A673 (cell line): ENCODE measurements around the gene KLK15. TPM values are rescaled to one million over a fixed set of nuclear protein-coding genes. Genes with fewer than 3 reads are reported as not detected.

Experiments used
- BruUV-seq: library from RNA; stranded (reverse); fragments of 400-500 nt; replicated peaks from 2 replicates; lab custom pipeline; 2021; lab: Mats Ljungman, UMichigan
- CTCF ChIA-PET: fragments of 300-600 bp; sonication (Branson Sonifier 250); formaldehyde crosslinking; loops from one replicate; lab custom pipeline; 2022; ENCODE audit warnings: antibody characterized with exemption; lab: Charles Lee
- POLR2A ChIA-PET: fragments of 300-600 bp; sonication (Branson Sonifier 250); formaldehyde crosslinking; loops from one replicate; lab custom pipeline; 2022; ENCODE audit warnings: antibody characterized with exemption; ENCODE audit not compliant: low non-redundant PET; lab: Charles Lee
- DNase-seq: peaks from one replicate; pipeline ENCODE4 v3.0.0-alpha.2; 2015; ENCODE audit warnings: low spot score
- H3K27ac ChIP-seq: fragments of 200-600 bp; sonication (generic); 2 replicates; pipeline ENCODE4 v1.5.1; 2016; ENCODE audit warnings: mixed run types, low read depth, mild to moderate bottlenecking, mixed read lengths, antibody characterized with exemption, low read length; ENCODE audit not compliant: poor library complexity, severe bottlenecking
- H3K27me3 ChIP-seq: fragments of 200-600 bp; sonication (generic); replicated peaks from 2 replicates; pipeline ENCODE4 v1.6.1; 2017; ENCODE audit warnings: mixed run types, low read depth, mild to moderate bottlenecking, mixed read lengths, antibody characterized with exemption, low read length; ENCODE audit not compliant: insufficient read depth, poor library complexity
- H3K36me3 ChIP-seq: fragments of 200-600 bp; sonication (generic); 2 replicates; pipeline ENCODE4 v1.6.1; 2016; ENCODE audit warnings: mixed run types, mild to moderate bottlenecking, mixed read lengths, antibody characterized with exemption, low read length; ENCODE audit not compliant: insufficient read depth, poor library complexity, severe bottlenecking
- H3K4me1 ChIP-seq: fragments of 200-600 bp; sonication (generic); 2 replicates; pipeline ENCODE4 v1.6.1; 2017; ENCODE audit warnings: mixed run types, mild to moderate bottlenecking, mixed read lengths, antibody characterized with exemption, low read length; ENCODE audit not compliant: insufficient read depth, poor library complexity, severe bottlenecking
- H3K4me3 ChIP-seq: fragments of 200-600 bp; sonication (generic); 2 replicates; pipeline ENCODE4 v1.5.1; 2016; ENCODE audit warnings: low read depth, mixed run types, mild to moderate bottlenecking, mixed read lengths, low read length; ENCODE audit not compliant: poor library complexity, severe bottlenecking
- H3K9me3 ChIP-seq: fragments of 200-600 bp; sonication (generic); 2 replicates; pipeline ENCODE4 v1.6.1; 2016; ENCODE audit warnings: mixed run types, low read depth, mild to moderate bottlenecking, mixed read lengths, antibody characterized with exemption, low read length; ENCODE audit not compliant: poor library complexity, severe bottlenecking
- EZH2 ChIP-seq: fragments of 200-600 bp; sonication (generic); IDR thresholded peaks from 2 replicates; pipeline ENCODE4 v1.6.1; 2017; ENCODE audit warnings: borderline replicate concordance, low read depth, mild to moderate bottlenecking, mixed read lengths, antibody characterized with exemption, low read length; ENCODE audit not compliant: poor library complexity, severe bottlenecking
- intact Hi-C: fragments of 100-400 bp; cut with micrococcal nuclease; formaldehyde crosslinking; loops from one replicate; pipeline ENCODE4 v1.10.0; 2022; ENCODE audit not compliant: unreplicated experiment
- total RNA-seq: library from RNA; stranded (reverse); gene quantifications from 2 replicates; pipeline ENCODE4 v1.2.3, GENCODE V29; 2021
- TF ChIP-seq, protein P1 (sequence below): fragments of 300-800, 200-600 bp; sonication (generic); conservative IDR thresholded peaks from 2 replicates; pipeline ENCODE4 v1.5.1; 2017; ENCODE audit warnings: low read depth, mild to moderate bottlenecking, antibody characterized with exemption, low read length, moderate library complexity, mixed read lengths

KLK15 gene
- total RNA-seq, 1 experiment from 2014 or later: not detected

DNA sequence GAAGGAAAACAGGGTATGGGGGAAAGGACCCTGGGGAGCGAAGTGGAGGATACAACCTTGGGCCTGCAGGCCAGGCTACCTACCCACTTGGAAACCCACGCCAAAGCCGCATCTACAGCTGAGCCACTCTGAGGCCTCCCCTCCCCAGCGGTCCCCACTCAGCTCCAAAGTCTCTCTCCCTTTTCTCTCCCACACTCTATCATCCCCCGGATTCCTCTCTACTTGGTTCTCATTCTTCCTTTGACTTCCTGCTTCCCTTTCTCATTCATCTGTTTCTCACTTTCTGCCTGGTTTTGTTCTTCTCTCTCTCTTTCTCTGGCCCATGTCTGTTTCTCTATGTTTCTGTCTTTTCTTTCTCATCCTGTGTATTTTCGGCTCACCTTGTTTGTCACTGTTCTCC is 24.0 kb upstream of the KLK15 start:
- CTCF ChIA-PET: no interaction called here
- BruUV-seq: no TSS peak
- no peaks in the 10 kb centered on the region for H3K9me3 ChIP-seq

DNA sequence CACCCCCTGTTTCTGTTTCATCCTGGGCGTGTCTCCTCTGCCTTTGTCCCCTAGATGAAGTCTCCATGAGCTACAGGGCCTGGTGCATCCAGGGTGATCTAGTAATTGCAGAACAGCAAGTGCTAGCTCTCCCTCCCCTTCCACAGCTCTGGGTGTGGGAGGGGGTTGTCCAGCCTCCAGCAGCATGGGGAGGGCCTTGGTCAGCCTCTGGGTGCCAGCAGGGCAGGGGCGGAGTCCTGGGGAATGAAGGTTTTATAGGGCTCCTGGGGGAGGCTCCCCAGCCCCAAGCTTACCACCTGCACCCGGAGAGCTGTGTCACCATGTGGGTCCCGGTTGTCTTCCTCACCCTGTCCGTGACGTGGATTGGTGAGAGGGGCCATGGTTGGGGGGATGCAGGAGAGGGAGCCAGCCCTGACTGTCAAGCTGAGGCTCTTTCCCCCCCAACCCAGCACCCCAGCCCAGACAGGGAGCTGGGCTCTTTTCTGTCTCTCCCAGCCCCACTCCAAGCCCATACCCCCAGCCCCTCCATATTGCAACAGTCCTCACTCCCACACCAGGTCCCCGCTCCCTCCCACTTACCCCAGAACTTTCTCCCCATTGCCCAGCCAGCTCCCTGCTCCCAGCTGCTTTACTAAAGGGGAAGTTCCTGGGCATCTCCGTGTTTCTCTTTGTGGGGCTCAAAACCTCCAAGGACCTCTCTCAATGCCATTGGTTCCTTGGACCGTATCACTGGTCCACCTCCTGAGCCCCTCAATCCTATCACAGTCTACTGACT is 21.4 kb upstream of the KLK15 start, which contains the start of gene KLK3:
TSS of gene KLK3 (plus strand) at position 280 of the 775 bp plus-strand sequence. CDS start at position 321, 41 bp downstream.
- no peak within 1 kb of the TSS for H3K27ac ChIP-seq
- TF ChIP-seq EZH2: no peak
- TF ChIP-seq, protein P1, sequence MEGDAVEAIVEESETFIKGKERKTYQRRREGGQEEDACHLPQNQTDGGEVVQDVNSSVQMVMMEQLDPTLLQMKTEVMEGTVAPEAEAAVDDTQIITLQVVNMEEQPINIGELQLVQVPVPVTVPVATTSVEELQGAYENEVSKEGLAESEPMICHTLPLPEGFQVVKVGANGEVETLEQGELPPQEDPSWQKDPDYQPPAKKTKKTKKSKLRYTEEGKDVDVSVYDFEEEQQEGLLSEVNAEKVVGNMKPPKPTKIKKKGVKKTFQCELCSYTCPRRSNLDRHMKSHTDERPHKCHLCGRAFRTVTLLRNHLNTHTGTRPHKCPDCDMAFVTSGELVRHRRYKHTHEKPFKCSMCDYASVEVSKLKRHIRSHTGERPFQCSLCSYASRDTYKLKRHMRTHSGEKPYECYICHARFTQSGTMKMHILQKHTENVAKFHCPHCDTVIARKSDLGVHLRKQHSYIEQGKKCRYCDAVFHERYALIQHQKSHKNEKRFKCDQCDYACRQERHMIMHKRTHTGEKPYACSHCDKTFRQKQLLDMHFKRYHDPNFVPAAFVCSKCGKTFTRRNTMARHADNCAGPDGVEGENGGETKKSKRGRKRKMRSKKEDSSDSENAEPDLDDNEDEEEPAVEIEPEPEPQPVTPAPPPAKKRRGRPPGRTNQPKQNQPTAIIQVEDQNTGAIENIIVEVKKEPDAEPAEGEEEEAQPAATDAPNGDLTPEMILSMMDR: no peak
- H3K27me3 ChIP-seq: peaks cover 43% of the 10 kb centered on the region
- DNase-seq: no peak
- CTCF ChIA-PET: no interaction called here
- no peaks in the 10 kb centered on the region for H3K36me3 ChIP-seq
- H3K4me1 ChIP-seq: no peaks in the 10 kb centered on the region
- BruUV-seq: no TSS peak
- POLR2A ChIA-PET: interaction anchor here (0.6 kb wide), 1 partner anchor 330 kb away, joined by 4 read pairs; no protein-coding TSS in a partner anchor
- no peaks in the 10 kb centered on the region for H3K9me3 ChIP-seq
- H3K4me3 ChIP-seq: no peak within 1 kb of the TSS
- intact Hi-C loops: no loop called here

More for the DNA sequence above, 24.0 kb upstream of the KLK15 start:
- intact Hi-C loops: no loop called here
- no peak for TF ChIP-seq EZH2
- TF ChIP-seq, protein P1: no peak
- no peaks in the 10 kb centered on the region for H3K36me3 ChIP-seq
- no peak overlapping the region for H3K27ac ChIP-seq
- no peaks in the 10 kb centered on the region for H3K4me1 ChIP-seq
- no peak for DNase-seq
- peaks cover 55% of the 10 kb centered on the region for H3K27me3 ChIP-seq
- H3K4me3 ChIP-seq: no peak overlapping the region
- POLR2A ChIA-PET: no interaction called here

DNA sequence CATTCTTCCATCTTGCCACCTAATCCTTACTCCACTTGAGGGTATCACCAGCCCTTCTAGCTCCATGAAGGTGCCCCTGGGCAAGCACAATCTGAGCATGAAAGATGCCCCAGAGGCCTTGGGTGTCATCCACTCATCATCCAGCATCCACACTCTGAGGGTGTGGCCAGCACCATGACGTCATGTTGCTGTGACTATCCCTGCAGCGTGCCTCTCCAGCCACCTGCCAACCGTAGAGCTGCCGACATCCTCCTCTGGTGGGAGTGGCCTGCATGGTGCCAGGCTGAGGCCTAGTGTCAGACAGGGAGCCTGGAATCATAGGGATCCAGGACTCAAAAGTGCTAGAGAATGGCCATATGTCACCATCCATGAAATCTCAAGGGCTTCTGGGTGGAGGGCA is 18.2 kb upstream of the KLK15 start:
- no TSS peak for BruUV-seq
- H3K27me3 ChIP-seq: peaks cover 39% of the 10 kb centered on the region
- TF ChIP-seq, protein P1: no peak
- no peak for TF ChIP-seq EZH2
- no peak overlapping the region for H3K4me3 ChIP-seq
- H3K36me3 ChIP-seq: no peaks in the 10 kb centered on the region
- ChIA-PET POLR2A (interaction anchor here (0.6 kb wide), 1 partner anchor 20 kb away, joined by 4 read pairs; no protein-coding TSS in a partner anchor), CTCF (no interaction called here)
- intact Hi-C loops: no loop called here
- DNase-seq: no peak
- no peaks in the 10 kb centered on the region for H3K4me1 ChIP-seq
- no peak overlapping the region for H3K27ac ChIP-seq
- no peaks in the 10 kb centered on the region for H3K9me3 ChIP-seq
